CD4-positive, alpha-beta memory T cell (primary cell): ENCODE measurements around the gene ACE2. TPM values are rescaled to one million over a fixed set of nuclear protein-coding genes. Genes with fewer than 3 reads are reported as not detected.

Experiments
- CTCF ChIA-PET: fragments of 350-600 bp; sonication (Branson Sonifier 250); formaldehyde crosslinking; loops from one replicate; lab custom pipeline; 2021; ENCODE audit warnings: inconsistent platforms; ENCODE audit not compliant: partially characterized antibody; lab: Charles Lee
- POLR2A ChIA-PET: fragments of 350-600 bp; sonication (Branson Sonifier 250); formaldehyde crosslinking; loops from one replicate; lab custom pipeline; 2021; ENCODE audit not compliant: partially characterized antibody; lab: Charles Lee
- DNase-seq, 5 donors: peaks; one replicate each; pipeline versions ENCODE4 v3.0.0 to v3.0.0-alpha.2; 2020 to 2022; ENCODE audit warnings: mixed read lengths in 1 of 5
- H3K27ac ChIP-seq: one replicate; pipeline ENCODE4 v1.7.0; 2013; ENCODE audit warnings: low read depth, low read length
- H3K27me3 ChIP-seq: 2 replicates; pipeline ENCODE4 v1.7.0; 2013; ENCODE audit warnings: mild to moderate bottlenecking, low read length, moderate library complexity; ENCODE audit not compliant: insufficient read depth
- H3K36me3 ChIP-seq: 2 replicates; pipeline ENCODE4 v1.7.0; 2013; ENCODE audit warnings: mild to moderate bottlenecking, low read length, moderate library complexity; ENCODE audit not compliant: insufficient read depth
- H3K4me1 ChIP-seq: 2 replicates; pipeline ENCODE4 v1.7.0; 2013; ENCODE audit warnings: mild to moderate bottlenecking, low read length, moderate library complexity; ENCODE audit not compliant: insufficient read depth
- H3K4me3 ChIP-seq, 2 donors: one replicate each; pipeline ENCODE4 v1.7.0; 2013; ENCODE audit warnings: low read length in 2 of 2, mild to moderate bottlenecking in 1 of 2
- H3K9me3 ChIP-seq, 2 donors: one replicate each; pipeline ENCODE4 v1.7.0; 2013; ENCODE audit warnings: low read length in 2 of 2, control low read depth in 1 of 2; ENCODE audit not compliant: control insufficient read depth in 1 of 2
- H3K27ac Mint-ChIP-seq, 7 donors: one replicate each; pipeline ENCODE4 v1.8.0; 2020 to 2021; ENCODE audit warnings: mixed read lengths in 7 of 7, mild to moderate bottlenecking in 6 of 7, inconsistent platforms in 3 of 7, moderate library complexity in 3 of 7
- H3K27me3 Mint-ChIP-seq, 2 donors: one replicate each; pipeline ENCODE4 v1.8.0; 2020 to 2021; ENCODE audit warnings: mixed read lengths in 2 of 2
- H3K36me3 Mint-ChIP-seq, 2 donors: one replicate each; pipeline ENCODE4 v1.8.0; 2020 to 2021; ENCODE audit warnings: mixed read lengths in 2 of 2, inconsistent platforms in 1 of 2, mild to moderate bottlenecking in 1 of 2
- H3K4me1 Mint-ChIP-seq, 4 donors: one replicate each; pipeline ENCODE4 v1.8.0; 2020 to 2021; ENCODE audit warnings: mixed read lengths in 4 of 4, mild to moderate bottlenecking in 1 of 4
- H3K4me3 Mint-ChIP-seq, 8 donors: one replicate each; pipeline ENCODE4 v1.8.0; 2020 to 2021; ENCODE audit warnings: mixed read lengths in 8 of 8, mild to moderate bottlenecking in 7 of 8, moderate library complexity in 6 of 8, inconsistent platforms in 3 of 8
- H3K9me3 Mint-ChIP-seq, 8 donors: one replicate each; pipeline ENCODE4 v1.8.0; 2020 to 2021; ENCODE audit warnings: mixed read lengths in 8 of 8, mild to moderate bottlenecking in 5 of 8, inconsistent platforms in 3 of 8, moderate library complexity in 1 of 8
- intact Hi-C: fragments of 100-400 bp; cut with micrococcal nuclease; formaldehyde crosslinking; loops from one replicate; pipeline ENCODE4 v1.15.1; 2023
- polyA plus RNA-seq, 2 donors: library from polyadenylated mRNA; unstranded; fragments of 300-500 nt; fragmentation: Illumina TruSeq; gene quantifications; one replicate each; pipeline ENCODE4 v1.2.3, GENCODE V29; 2021
- total RNA-seq, 2 experiments: library from RNA; stranded (reverse); gene quantifications; one replicate each; pipeline ENCODE4 v1.2.3, GENCODE V29; 2021

ACE2 gene
- total and polyA plus RNA-seq, 4 experiments from 2014 or later = not detected

DNA sequence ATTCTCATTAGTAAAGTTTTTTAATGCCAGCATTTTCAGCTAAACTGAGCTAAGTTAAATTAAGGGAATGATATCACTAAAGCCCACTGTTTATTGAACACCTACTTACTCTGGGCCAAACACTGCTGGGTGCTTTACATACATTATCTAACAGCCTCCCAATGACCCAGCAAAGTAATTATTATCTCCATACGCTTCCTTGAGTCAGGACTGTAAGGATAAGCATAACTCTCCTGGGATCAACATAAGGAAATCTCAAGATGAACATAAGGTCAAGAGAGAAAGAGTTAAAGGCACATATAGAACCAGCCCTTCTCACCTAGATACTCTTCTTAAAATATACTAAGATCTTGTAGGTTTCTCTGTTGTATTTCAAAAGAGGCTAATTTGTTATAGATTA, 86.5 kb downstream of the ACE2 start:
- Histone ChIP-seq H3K27ac (no peak overlapping the region), H3K4me3 (no peak overlapping the region), H3K4me1 (no peaks in the 10 kb centered on the region), H3K36me3 (no peaks in the 10 kb centered on the region), H3K27me3 (no peaks in the 10 kb centered on the region), H3K9me3 (no peaks in the 10 kb centered on the region)
- Mint-ChIP-seq H3K27ac (no peak overlapping the region), H3K36me3 (no peaks in the 10 kb centered on the region), H3K9me3 (peaks cover 0 to under 1% (median 0%) of the 10 kb centered on the region in 8 donors), H3K4me3 (no peak overlapping the region), H3K4me1 (no peaks in the 10 kb centered on the region), H3K27me3 (peaks cover 0 to 1% of the 10 kb centered on the region in 2 donors)
- CTCF ChIA-PET = no interaction called here
- intact Hi-C loops = no loop called here
- POLR2A ChIA-PET = no interaction called here
- DNase-seq = no peak

DNA sequence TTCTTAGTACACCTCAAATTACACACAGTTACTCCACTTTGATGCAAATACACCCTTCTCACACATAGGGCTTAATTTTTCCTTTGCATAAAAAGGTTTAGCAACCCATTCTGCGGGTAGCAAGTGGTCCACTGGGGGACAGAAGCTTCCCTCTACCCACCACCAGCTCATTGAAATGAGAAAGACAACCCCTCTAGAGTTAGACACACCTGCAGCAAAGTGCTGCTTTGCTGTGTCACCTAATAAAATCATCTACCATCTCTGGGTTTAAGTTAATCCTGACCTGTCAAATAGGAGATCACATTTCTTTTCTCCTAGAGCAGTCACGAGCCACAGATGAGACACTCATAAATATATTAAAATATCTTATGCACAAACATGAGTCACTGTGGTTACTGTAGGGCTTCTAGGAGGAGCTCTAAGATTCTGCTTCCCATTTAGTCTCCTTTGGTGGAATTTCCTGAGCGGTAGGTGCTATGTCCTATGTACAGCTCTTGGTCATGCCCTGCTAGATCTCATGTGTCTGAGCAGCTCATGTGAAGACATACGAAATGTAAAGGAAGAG, 88.3 kb downstream of the ACE2 start:
- Mint-ChIP-seq H3K9me3 (no peaks in the 10 kb centered on the region), H3K4me1 (no peaks in the 10 kb centered on the region), H3K4me3 (no peak overlapping the region), H3K27me3 (peaks cover 0 to 1% of the 10 kb centered on the region in 2 donors), H3K36me3 (no peaks in the 10 kb centered on the region), H3K27ac (no peak overlapping the region)
- POLR2A ChIA-PET = no interaction called here
- Histone ChIP-seq H3K4me3 (no peak overlapping the region), H3K27ac (no peak overlapping the region), H3K9me3 (no peaks in the 10 kb centered on the region), H3K27me3 (no peaks in the 10 kb centered on the region), H3K4me1 (no peaks in the 10 kb centered on the region), H3K36me3 (no peaks in the 10 kb centered on the region)
- intact Hi-C loops = no loop called here
- no peak for DNase-seq
- CTCF ChIA-PET = no interaction called here

DNA sequence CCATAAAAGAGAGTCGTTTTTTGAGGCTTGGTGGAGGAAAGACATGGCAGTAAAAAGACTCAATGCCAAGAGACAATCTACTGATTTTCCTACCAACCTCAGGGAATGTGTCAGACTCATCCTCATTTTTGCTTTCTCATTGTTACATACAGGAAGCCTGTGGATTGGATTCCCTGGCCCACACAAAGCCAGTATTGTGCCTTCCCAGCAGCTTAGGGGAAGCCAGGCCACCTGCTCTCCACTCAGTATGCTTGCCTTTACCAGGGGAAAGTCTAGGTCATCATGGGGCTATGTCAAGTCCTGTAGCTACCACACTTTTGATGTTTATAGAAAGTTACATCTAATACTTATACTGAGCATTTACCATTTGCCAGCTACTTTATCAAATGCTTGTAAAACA, 89.2 kb downstream of the ACE2 start:
- Mint-ChIP-seq H3K9me3 (no peaks in the 10 kb centered on the region), H3K27ac (no peak overlapping the region), H3K4me3 (no peak overlapping the region), H3K27me3 (peaks cover 0 to 1% of the 10 kb centered on the region in 2 donors), H3K4me1 (no peaks in the 10 kb centered on the region), H3K36me3 (no peaks in the 10 kb centered on the region)
- Histone ChIP-seq H3K27me3 (no peaks in the 10 kb centered on the region), H3K4me1 (no peaks in the 10 kb centered on the region), H3K9me3 (no peaks in the 10 kb centered on the region), H3K27ac (no peak overlapping the region), H3K4me3 (no peak overlapping the region), H3K36me3 (no peaks in the 10 kb centered on the region)
- DNase-seq = no peak
- POLR2A ChIA-PET = no interaction called here
- intact Hi-C loops = no loop called here
- CTCF ChIA-PET = no interaction called here

Other genes with a start within 250 kb of the ACE2 start
- gene VEGFD, start 216.5 kb downstream of the ACE2 start, total RNA-seq = under 1 TPM in 1 of 2 experiments, not detected in 1; 0.15 TPM
- not detected for gene VEGFD, start 216.5 kb downstream of the ACE2 start, polyA plus RNA-seq
- under 1 TPM in 1 of 2 experiments, not detected in 1; 0.53 TPM for gene PIR, start 107.6 kb downstream of the ACE2 start, total RNA-seq
- gene PIR, start 107.6 kb downstream of the ACE2 start, polyA plus RNA-seq = not detected
- gene BMX, start 100.2 kb downstream of the ACE2 start, total RNA-seq = not detected
- not detected for gene BMX, start 100.2 kb downstream of the ACE2 start, polyA plus RNA-seq
- under 1 TPM in 1 of 2 experiments, not detected in 1; 0.33 TPM for gene CLTRN, start 63.8 kb upstream of the ACE2 start, total RNA-seq
- gene CLTRN, start 63.8 kb upstream of the ACE2 start, polyA plus RNA-seq = under 1 TPM in 1 of 2 donors, not detected in 1; 0.97 TPM
- gene CA5B, start 137.3 kb upstream of the ACE2 start, total RNA-seq = 10 to 100 TPM; 45.7 to 54.5 TPM
- 100 to 1,000 TPM in 1 of 2 donors, 10 to 100 TPM in 1; 89.2 to 164 TPM for gene CA5B, start 137.3 kb upstream of the ACE2 start, polyA plus RNA-seq
- 10 to 100 TPM; 30.1 to 30.7 TPM for gene ZRSR2, start 189.5 kb upstream of the ACE2 start, total RNA-seq
- gene ZRSR2, start 189.5 kb upstream of the ACE2 start, polyA plus RNA-seq = 10 to 100 TPM; 19.5 to 42.2 TPM